Choroid plexus epithelial cell (primary cell): ENCODE results near the gene STRIP1.

Source experiments
- DNase-seq: peaks from one replicate; pipeline ENCODE4 v3.0.0-alpha.2; 2010; ENCODE audit warnings: low read depth
- H3K4me3 ChIP-seq: 2 replicates; pipeline ENCODE4 v1.5.1; 2011; ENCODE audit warnings: low read depth, mild to moderate bottlenecking, control low read depth, low read length, moderate library complexity
- CTCF ChIP-seq: conservative IDR thresholded peaks from 2 replicates; pipeline ENCODE4 v1.5.1; 2011; ENCODE audit warnings: low read depth, mild to moderate bottlenecking, control low read depth, inconsistent platforms, low read length, moderate library complexity

STRIP1 gene

GRCh38 chr1:110083061-110083865, 48.8 kb downstream of the STRIP1 start:
- no peak overlapping the region for H3K4me3 ChIP-seq
- no peak for DNase-seq
- TF ChIP-seq CTCF: no peak

- peak overlapping the region; percentile 18 for H3K4me3 ChIP-seq
- TF ChIP-seq CTCF: no peak
- no peak for DNase-seq
These were observed 49.4 kb downstream of the STRIP1 start for GRCh38 chr1:110083866-110084226.

GRCh38 chr1:110084227-110085078, 50.0 kb downstream of the STRIP1 start:
- peak overlapping the region; percentile 56 for H3K4me3 ChIP-seq
- DNase-seq: peak; percentile 61

GRCh38 chr1:110085671-110086070, 51.2 kb downstream of the STRIP1 start:
- DNase-seq: no peak
- no peak for TF ChIP-seq CTCF
- H3K4me3 ChIP-seq: no peak overlapping the region

More at GRCh38 chr1:110084227-110085078, 50.0 kb downstream of the STRIP1 start:
- TF ChIP-seq CTCF: no peak

GRCh38 chr1:110086961-110087360, 52.5 kb downstream of the STRIP1 start:
- no peak for DNase-seq
- no peak for TF ChIP-seq CTCF
- H3K4me3 ChIP-seq: no peak overlapping the region

GRCh38 chr1:110087812-110088738, 53.7 kb downstream of the STRIP1 start:
- TF ChIP-seq CTCF: peak; percentile 81
- no peak overlapping the region for H3K4me3 ChIP-seq
- peak; percentile 79 for DNase-seq
